ENCODE results near the gene CCL15. TPM values are rescaled to one million over a fixed set of nuclear protein-coding genes. Genes with fewer than 3 reads are reported as not detected.

CCL15 gene
- total and polyA plus RNA-seq, 2 of the 13 experiments (the other 11 are each of a cell fraction or from before 2014, with no cell fraction given) = 29.2 to 45.9 TPM

- TF ChIP-seq HDAC1 (CRISPR knock-in tag; IDR thresholded peaks at IDR 0.05) (peak; percentile 97), ZNF609 (CRISPR knock-in tag; IDR thresholded peaks at IDR 0.05; ENCODE audit: borderline replicate concordance) (peak; percentile 96), ESRRA (CRISPR knock-in tag; IDR thresholded peaks at IDR 0.05; ENCODE audit: low read depth) (peak; percentile 98), MAFK (conservative IDR thresholded peaks at IDR 0.05 in 1 of 2, IDR thresholded peaks at IDR 0.05 in 1 of 2; ENCODE audit: low read length in 2 of 2) (peak; percentile 36 to 61; a peak in 3 of 4 replicates), ZNF7 (CRISPR knock-in tag; IDR thresholded peaks at IDR 0.05) (peak; percentile 3; the same call in 1 of the 2 replicates), HMG20B (CRISPR knock-in tag; conservative IDR thresholded peaks at IDR 0.05) (peak; percentile 83), ZNF674 (CRISPR knock-in tag; IDR thresholded peaks at IDR 0.05; ENCODE audit: low read depth) (no peak), WIZ (CRISPR knock-in tag; IDR thresholded peaks at IDR 0.05) (peak; percentile 76), ZFY (CRISPR knock-in tag; IDR thresholded peaks at IDR 0.05) (peak; percentile 72), ZNF281 (CRISPR knock-in tag; IDR thresholded peaks at IDR 0.05; ENCODE audit: borderline replicate concordance) (peak; percentile 98), KLF16 (CRISPR knock-in tag; IDR thresholded peaks at IDR 0.05) (peak in 1 of 2 experiments; percentile 92; a peak in 2 of 4 replicates)
Observed at GRCh38 chr17:35973333-35974260, 27.8 kb downstream of the CCL15 start (continued).
